Stimulated activated CD8-positive, alpha-beta memory T cell treated with anti-CD3 and anti-CD28 coated beads, Interleukin-15, amount 100 ng/mL, for 24 hours (primary cell): ENCODE measurements around the gene CHCHD6.

Experiments used
- DNase-seq: peaks from one replicate; pipeline ENCODE4 v3.0.0-alpha.2; 2020; ENCODE audit warnings: low read depth

Gene CHCHD6

DNA sequence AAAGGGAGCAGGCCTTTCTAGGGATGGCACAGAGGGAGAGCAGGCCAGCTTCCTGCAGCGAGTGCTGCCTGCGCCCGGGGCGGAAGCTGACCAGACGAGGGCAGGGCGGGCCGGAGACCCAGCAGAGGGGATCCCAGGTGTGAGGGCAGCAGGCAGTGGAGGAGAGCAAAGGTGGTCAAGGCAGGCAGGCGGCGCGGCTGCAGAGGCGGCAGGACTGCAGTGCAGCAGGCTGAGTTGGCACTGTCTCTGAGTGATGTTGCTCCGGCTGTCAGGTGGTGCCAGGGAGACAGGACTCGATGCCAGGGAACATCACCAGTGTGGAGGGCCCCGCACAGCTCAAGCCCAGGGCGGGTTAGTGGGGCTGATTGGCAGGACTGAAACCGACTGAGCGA, 256.6 kb downstream of the CHCHD6 start:
- DNase-seq, result no peak

DNA sequence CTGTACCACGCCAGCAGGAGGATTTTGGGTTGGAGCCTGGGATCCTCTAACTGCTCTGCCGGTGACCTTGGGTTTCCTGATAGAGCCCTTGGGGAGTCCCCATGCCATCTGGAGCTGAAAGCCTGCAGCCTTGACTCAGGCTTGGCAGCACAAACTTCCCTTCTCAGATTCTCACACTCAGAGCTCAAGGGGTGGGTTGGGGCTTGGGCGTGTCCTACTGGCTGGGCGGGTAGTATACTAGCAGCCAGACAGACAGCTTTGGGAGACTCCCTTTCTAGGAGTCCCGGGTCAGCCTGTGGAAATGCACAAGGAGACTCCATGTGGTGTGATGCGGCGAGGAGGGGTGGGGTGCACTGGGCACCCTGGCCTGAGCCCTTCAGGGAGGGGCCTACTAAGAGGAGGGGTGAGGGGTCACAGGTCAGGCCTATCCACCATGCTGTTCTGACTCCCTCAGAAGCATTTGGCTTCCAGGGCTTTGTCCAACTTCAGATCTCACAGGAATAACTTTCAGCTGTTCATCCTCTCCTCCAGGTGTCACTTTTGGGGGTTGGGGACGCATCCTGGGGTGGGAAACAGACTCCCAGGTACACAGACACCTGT, 257.3 kb downstream of the CHCHD6 start:
- no peak for DNase-seq

DNA sequence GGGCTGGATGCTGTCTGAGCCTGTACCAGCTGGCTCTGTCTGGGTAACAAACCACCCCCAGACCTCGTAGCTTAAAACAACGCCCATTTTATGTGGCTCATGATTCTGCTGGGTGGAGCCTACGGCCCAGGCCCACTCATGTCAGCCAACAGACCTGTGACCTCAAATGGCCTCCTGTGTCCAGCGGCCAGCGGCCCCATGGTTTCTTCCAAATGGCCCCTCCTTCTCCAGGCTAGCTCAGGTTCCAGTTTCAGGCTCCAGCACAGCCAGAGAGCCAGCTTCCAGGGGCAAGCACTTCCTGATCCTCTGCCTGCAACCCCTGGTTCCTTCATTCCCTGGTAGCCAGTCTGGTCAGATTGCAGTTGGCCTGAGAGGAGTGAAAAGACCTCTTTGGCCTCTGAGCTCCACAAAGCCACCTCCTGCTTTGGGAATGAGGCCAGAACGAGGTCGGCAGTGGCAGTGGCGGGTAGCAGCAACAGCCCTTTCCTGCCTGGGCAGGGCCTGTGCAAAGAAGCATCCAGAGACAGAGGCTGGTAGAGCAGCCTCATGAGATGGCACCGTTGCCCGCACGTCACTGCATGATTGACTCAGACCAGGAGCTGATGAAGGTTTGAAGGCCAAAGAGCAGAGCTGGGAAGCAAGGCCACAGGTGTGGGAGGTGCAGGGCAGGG, 257.9 kb downstream of the CHCHD6 start:
- DNase-seq, result no peak

DNA sequence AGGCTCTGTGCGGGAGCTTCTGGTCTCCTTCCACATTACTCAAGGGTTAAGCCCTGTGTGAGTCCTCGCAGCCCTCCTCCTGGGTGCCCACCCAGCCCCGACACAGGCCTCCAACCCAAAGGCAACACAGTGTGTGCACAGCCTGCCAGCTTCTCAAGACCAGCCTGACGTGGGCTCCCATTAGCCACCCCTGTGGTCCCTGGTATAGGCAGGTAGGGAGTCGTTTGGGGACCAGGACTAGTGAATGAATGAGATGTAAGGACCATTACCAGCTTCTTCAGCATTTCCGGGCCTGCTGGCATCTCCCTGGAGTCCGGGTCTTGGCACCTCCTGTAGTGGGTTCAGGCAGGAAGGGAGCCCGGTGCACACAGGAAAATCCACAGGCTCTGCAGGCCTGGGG, 258.7 kb downstream of the CHCHD6 start:
- DNase-seq, result no peak

DNA sequence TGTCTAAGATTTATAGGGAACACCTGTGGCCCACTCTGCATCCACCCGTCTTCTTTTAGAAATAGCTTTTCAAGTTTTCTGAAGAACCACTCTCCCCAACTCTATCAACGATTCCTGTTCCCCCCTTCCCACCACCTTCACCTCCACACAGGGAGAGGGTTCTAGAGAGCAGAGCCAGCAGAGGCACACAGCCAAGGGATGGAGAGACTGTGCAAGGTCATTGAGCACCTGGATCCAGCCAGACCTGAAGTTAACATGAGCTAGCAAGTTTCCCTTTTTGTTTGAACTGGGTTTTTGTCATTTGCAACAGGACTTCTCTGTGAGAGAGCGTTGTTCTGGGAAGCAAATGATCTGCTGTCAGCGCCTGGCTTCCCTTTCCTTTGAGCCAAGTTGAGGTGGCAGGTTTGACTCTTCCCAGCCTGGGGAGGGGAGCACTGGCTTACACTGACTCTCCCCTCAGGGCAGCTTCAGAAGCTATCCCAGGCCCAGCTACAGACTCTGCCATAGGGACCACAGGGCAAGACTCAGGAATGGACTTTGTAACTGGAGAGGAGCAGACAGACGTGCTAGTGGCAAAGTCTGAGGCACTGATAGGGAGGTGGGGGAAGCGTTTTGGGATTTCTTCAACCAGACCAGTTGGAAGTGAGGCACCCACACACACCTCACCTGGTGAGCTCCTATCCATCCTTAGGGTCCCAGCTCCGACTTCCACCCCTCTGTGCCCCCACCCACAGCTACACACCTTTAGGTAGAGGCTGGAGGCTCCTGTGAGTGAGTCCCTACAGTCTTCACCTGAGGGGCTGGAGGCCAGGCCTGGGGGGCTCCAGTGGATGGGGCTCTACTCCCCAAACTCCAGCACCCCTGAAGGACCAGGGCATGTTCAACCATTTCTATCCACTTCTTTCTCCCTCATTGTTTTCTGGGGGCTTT, 259.5 kb downstream of the CHCHD6 start:
- no peak for DNase-seq

DNA sequence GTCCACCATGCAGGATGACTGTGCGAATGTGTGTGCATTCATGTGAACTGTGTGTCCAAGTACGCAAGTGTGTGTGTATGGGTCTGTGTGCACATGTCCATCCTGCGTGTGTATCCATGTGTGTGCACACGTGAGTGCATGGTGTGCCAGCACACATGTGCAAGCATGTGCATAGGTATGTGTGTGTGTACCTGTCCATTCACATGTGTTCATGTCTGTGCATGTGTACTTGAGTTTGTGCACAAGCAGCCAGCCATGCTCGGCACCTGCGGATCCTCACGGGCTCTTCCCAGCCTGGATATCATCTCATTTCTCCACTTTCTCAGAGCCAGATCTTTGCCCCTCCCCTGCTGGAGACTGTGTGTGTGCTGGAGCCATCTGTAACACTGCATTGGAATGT, 260.2 kb downstream of the CHCHD6 start:
- DNase-seq, result no peak

DNA sequence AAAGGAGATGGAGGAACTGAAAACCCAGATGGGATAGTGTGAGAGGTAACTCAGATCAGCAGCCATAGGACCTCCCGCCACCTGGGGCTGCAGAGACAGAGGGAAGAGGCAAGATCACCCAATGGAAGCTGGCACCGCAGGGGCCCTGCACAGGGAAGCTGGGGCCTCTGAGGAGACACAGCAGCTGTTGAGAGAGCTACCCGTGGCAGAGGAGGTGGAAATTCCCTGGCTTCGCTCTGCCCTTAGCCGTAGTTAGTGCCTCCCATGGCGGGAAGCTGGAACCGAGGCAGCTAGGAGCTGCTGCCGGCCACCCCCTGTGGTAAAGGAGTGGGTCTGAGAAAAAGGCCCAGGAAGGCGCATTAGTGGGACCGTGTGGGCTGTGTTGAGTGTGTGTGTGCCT, 260.9 kb downstream of the CHCHD6 start:
- no peak for DNase-seq

DNA sequence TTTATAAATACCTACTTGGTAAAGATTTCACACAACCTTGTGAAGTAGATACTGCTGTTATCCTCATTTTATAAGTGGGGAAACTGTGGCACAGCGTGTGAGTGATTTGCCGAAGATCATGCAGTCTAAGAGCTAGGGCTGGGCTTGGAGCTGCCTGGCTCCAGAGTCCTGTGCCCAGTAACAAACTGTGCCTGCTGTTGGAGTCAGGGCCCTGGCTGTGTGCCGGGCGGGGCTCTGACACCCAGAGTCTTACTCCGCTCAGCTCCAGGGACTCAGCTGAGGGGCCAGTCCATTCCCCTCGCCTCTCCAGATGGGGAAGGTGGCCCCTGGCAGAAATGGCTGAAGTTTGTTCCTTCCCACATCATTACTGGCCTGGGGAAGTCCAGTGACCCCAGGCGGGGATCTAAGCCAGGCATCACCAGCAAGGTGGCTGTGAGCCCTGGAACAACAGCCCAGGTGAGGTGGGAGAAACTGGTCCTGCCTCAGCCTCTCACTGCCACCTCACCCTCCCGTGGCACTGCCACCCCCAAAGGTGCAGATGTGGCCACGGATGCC, 261.6 kb downstream of the CHCHD6 start:
- DNase-seq, result no peak

DNA sequence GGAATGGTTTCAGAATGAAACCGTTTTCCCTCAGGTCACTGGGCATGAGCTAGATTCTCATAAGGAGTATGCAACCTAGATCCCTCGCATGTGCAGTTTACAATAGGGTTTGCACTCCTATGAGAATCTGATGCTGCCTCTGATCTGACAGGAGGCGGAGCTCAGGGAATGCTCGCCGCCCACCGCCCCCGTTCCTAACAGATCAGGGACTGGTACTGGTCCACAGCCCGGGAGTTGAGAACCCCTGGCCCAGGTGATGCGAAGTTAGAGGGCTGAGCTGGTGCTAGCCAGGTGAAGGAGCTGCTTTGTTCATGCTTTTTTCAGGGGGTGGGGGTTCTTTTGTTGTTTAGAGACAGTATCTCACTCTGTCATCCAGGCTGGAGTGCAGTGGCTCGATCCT, 263.3 kb downstream of the CHCHD6 start:
- no peak for DNase-seq

DNA sequence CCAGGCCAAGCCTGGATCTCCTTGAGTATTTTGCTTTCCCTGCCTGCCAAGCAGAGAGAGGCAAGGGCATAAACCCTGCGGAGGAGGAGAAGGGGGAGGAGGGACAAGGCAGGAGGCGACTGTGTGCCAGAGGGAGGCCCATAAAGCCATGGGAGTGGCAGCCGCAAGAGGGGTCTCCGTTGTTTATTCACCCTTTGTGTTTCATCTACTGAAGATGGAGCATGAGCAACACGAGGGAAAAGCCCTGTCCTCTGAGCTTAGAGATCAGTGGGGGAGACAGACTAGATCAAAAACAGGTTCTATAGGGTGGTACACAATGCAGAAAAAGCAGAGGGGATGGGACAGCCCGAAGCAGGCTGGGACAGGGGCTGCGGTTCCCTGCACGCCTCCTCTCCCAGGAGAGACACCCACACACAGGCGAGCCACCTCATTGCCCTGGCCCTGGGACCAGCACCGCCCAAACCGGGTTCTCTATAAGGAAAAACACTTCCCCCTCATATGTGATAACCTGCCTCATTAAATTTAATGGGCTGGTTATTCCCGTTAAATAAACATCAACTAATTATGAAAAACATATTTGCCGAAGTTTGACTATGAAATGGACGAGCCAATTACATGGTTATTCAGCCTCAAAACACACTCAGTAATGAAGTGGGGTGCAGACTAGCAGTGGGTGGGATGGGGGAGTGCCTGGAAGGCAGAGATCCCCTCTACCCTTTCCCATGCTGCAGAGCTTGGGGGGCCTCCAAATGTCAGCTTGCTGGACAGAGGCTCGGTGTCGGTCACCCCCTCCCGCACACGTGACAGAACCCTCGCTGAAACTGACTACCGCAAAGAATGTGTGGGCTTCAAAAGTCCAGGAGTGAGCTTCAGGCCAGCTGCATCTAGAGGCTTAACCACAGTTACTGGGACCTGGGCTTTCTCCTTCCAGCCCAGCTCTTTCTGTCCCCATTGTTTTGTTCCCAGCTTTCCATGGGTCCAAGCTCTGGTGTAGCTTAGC, 264.7 kb downstream of the CHCHD6 start:
- no peak for DNase-seq

DNA sequence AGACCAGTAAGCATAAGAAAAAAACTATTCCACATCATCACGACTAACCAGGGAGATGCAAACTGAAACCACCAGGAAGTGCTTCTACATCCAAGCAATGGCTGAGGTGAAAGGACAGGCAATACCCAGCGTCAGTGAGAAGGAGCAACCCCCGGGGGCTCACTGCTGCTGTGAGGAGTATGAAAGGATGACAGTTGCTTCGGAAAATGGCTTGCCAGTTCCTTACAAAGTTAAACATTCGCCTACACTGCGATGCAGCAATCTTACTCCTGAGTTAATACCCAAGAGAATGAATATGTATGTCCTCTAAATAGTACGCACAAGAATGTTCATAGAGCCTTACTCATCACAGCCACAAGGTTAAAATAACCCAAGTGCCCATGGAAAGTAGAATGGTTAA, 265.5 kb downstream of the CHCHD6 start:
- DNase-seq, result no peak

DNA sequence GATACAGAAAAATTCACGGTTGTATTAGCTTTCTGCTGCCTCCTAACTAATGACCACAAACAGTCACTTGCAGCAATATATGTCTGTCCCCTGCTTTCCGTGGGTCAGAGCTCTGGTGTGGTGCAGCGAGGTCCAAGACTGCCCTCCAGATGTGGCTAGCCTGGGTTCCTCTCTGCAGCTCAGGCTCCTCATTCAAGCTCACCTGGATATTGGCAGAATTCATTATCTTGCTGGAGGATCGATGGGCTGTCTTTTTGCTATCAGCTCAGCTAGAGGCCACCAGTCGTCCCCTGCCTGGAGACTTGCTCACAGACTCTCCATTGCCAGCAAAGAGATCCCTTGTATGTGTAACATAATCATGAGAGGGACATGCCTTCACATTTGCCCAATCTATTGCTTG, 266.1 kb downstream of the CHCHD6 start:
- DNase-seq, result no peak

DNA sequence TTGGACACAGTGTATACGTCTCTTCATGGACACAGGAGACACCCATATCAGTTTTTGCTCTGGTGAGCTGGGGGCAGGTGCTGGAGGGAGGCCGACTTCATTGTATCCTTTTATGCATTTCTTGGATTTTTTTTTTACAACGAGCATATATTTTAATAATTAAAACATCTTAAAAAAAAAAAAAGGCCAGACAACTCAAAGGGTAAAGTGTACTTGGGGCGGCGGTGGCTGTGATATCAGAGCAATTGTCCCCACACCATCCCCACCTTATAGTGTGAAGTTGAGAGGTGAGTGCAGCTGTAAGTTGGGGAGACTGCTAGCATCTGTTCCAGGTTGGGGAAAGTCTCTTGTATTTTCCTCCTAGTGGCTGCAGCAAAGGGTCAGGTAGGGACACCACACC, 266.9 kb downstream of the CHCHD6 start:
- DNase-seq, result no peak

DNA sequence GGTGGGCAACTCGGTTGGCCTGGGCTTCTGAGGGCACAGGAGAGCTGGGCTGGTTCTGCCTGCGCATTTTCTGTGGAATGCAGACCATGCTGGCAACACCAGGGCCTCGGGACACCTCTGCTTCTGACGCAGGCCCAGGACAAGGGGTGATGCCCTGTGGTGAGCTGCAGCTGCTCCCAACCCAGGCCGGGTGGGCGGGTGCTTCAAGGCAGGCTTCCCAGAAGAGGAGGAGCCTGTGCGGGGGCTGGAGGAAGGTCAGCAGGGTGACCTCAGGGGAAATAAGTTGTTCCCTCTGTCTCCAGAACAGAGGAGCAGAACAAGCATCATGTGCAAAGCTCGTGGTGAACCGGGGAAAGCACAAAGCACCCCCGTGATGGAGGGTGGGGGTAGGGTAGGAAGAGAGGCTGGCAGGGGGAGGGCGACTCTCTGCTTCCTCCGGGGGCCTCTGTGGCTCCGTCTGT, 267.9 kb downstream of the CHCHD6 start:
- DNase-seq, result no peak

DNA sequence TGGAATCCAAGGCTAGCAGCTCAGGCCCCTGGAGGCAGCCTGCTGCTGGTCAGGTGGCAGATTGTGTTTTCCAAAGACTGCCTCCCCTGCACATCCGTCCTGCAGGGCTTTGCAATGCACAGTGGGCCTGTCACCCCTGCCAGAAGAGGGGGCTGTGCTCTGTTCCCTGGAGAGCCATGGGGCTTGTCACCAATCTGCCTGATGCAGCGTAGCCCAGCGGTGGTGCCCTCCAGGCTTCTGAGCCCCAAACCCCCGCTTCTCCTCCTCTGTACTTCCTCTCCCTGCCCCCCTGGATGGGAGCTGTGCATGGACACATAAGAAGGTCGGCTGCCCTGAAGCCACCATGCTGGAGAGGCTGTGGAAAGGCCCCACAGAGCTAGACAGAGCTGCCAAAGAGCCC, 268.8 kb downstream of the CHCHD6 start:
- DNase-seq, result no peak

DNA sequence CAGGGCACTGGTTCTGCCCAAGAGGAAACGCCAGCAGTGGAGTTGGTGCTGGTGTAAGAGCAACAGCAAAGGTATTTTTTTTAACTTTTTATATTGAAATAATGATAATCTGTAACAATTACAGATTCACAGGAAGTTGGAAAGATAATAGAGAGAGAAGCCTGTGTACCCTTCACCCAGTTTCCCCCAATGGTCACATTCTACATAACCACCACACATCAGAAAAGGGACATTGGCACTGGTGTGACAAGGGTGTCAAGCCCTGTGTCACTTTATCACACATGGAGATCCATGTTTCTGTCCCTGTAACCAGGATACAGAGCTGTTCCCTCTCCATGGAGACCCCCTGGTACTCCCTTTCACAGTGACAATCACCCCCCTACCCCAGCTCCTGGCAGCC, 269.8 kb downstream of the CHCHD6 start:
- DNase-seq, result no peak

DNA sequence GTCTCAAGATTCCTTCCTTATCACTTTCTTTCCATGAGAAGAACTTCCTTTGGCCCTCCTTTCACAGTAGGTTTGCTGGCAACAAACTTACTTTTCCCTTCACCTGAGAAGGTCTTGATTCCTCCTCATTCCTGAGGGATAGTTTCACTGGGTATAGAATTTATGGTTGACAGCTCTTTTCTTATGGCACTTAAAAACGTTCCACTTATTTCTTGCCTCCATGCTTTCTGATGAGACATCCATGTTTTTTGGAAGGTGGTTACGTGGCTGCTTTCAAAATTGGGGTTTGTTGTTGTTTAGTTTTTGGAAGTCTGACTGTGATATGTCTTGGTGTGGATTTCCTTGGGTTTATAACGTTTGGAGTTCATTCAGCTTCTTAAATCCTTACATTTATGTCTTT, 270.7 kb downstream of the CHCHD6 start:
- no peak for DNase-seq

DNA sequence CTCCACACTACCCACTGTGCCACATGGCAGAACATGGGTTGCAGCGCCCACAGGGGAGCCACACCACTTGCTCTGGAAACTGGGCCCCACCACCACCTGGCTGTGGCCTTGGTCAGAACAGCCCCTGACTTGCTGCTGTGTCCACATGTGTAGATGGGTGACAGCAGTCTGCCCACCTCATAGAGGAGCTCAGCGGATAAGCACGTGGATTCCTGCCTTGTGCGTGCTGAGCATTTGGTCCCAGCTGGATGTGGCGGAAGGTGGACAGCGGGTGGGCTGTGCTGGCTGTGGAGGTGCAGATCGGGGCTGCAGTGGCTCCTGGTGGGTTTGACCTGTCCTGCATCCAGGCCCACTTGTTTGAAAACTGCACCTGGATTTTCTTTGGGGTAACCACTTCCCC, 272.9 kb downstream of the CHCHD6 start:
- DNase-seq, result no peak

DNA sequence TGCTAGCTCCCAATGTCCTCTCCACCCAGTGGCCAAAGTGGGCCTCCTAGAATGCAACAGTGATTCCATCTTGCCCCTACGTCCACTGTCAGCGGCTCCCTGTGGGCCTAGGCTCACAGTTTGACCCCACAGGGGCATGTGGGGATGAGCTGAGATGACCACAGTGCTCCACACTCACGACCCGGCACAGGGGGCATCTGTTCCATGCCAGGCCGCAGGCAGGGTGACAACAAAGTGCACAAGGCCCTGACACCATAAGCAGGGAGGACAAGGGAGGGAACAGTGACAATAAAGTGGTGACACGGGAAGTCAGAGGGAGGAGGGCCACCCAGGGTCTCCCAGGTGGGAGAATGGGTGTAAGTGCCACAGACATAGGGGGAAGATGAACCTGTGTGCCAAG, 273.8 kb downstream of the CHCHD6 start:
- no peak for DNase-seq

DNA sequence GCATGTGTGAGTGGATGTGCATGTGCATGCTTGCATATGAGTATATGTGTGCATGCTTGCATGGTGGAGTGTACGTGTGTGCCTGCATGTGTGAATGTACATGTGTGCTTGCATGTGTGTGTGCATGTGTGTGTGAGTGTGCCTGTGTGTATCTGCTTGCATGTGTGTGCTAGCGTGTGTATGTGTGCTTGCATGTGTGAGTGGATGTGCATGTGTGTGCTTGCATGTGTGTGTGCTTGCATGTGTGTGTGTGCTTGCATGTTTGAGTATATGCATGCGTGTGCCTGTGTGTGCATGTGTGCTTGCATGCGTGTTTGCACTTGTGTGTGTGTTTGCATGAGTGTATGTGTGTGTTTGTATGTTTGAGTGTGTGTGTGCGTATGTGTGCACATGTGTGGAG, 274.3 kb downstream of the CHCHD6 start:
- no peak for DNase-seq

DNA sequence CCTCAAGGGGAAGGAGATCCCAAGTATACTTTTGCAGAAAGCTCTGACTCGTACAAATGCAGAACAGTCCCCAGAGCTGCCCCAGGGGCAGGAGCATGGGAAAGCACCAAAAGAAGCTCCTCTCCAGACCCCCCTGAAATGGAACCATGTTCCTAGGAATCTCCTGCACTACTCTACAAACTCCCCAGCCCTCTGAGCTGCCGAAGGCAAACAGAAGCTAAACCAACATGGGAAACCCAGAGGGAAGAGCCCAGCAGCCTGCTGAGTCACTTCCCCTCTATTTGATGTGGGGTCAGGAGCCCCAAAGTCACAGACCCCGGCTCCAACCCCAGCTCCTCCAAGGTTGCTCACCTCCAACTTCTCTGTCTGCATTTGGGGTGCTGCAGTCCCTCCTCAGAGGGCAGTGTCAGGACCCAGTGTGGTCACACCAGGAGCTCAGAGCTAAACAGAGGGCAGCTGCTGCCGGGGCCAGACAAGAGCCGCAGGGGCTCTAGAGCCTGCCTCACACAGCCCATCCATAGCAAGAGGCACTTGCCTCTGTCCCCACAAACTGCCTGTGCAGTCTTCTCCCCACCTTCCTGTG, 275.1 kb downstream of the CHCHD6 start:
- no peak for DNase-seq
